HG02970 (cell line): ENCODE results near the gene NRCAM.
"Not testable (repeated sequence)": the region's sequence is repeated elsewhere in the genome, so short reads cannot be mapped to it uniquely, and the experiment has no call there.

ENCODE experiments used
- ATAC-seq: cut with Tn5 transposase; IDR thresholded peaks from one replicate; pipeline ENCODE4 v1.9.1; 2021; ENCODE audit warnings: mild to moderate bottlenecking, moderate library complexity, moderate number of reproducible peaks; ENCODE audit not compliant: unreplicated experiment, low FRiP score

NRCAM gene

GRCh38 chr7:108259447-108259846 is 196.8 kb downstream of the NRCAM start:
- not testable (repeated sequence) for ATAC-seq

DNA sequence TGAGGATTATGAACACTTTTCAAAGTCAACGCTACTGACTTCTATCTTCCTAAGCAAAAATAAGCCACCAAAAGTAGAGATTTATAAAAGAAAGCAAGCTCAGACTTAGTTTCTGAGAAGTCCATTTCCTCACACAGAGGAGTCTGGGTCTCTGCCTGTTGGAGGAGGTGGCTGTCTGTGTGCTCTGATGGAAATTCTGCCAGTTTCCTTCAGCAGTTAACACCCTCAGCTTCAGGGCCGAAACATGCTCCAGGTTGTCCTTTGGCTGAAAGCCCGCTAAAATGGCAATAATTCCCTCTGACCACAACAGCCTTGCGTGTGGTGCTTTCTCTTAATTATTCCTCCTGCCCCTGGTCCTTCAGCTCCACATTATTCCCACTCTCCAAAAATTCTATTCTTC is 198.3 kb downstream of the NRCAM start:
- ATAC-seq: no peak

DNA sequence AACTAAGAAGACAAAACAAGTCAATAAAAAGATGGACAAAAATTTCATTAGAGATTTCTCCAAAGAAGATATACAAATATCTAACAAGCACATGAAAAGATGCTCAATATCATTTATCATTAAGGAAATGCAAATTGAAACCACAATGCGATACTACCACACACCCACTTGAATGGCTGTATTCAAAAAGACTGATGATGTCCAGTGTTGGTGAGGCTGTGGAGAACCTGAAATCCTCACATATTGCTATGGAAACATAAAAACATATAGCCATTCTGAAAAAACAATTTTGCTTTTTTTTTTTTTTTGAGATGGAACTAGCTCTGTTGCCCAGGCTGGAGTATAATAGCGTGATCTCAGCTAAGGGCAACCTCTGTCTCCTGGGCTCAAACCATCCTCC is 202.0 kb downstream of the NRCAM start:
- no peak for ATAC-seq

GRCh38 chr7:108253275-108254044 is 202.8 kb downstream of the NRCAM start:
- no peak for ATAC-seq

DNA sequence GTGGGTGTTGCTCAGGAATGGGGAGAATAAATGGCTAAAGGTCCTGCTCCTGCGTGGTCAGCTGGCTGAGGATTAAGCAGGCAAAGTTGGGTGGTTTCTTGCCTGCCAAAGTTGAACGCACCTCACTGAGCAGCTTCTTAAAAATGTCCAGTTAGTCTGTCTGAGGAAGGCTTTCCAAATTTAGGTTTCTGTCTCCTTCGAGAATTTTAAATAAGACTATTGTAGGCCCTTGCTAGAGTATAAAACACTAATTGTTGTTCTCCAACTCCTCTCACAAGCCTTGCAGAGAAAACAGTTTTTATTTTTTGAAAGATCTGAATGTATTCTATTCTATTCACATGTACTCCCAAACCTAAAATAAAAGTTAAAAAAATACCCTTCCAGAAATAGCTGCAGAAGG is 204.1 kb downstream of the NRCAM start:
- ATAC-seq: no peak

DNA sequence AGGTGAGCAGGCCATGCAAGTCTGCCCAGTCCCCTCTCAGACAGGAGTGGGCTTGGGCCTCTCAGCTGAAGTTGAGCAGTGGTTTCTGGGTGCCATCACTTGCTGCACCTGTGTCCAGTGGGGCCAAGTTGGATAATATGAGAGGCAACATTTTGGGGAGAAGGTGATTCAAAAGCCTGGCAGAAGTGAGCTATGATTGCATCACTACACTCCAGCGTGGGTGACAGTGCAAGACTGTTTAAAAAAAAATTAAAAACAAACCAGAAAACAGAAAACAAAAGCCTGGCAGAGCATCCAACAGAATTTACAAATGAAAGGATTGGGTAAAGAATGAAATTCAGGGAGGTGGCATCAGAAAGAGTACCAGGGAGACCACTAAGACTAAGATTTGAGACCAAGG is 204.5 kb downstream of the NRCAM start:
- ATAC-seq: no peak

- no peak for ATAC-seq
Observed at GRCh38 chr7:108249453-108249852, 206.8 kb downstream of the NRCAM start.

DNA sequence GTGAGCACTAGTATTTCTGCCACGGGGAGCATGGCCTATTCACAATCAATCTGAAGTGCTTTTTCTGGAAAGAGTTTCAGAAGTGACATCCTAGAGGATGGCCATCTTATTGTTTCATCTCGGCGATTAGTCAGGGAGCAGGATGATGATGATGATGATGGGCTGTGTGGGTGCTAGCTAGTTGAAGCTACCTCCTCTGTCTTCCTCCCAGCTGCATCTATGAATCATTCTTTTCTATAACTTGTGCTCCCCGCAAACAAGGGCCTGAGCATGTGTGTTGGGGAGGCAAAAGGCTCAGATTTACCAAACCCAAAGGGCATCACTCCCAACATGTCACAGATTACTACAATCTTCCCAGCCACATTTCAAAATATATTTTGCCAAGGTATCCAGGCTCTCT is 207.4 kb downstream of the NRCAM start:
- ATAC-seq: no peak

GRCh38 chr7:108248418-108248817 is 207.8 kb downstream of the NRCAM start:
- ATAC-seq: no peak

DNA sequence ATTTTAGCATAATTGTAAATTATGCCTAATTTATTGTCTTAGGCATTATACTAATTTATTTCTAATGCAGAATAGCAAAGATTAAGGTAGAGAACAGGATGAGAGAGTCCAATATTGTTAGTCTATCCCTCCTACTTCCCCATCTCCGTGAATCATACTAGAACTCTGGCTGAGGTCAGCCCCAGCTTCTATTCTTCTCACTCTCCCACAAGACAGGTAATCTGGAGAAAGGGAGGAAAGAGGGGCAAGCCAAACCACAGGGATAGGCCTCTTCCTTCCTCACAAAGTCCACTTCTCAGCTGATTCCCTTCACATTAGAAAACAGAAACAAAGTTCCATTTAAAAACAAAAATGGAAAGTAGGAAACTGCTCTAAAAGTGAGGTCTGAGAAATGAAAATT is 208.6 kb downstream of the NRCAM start:
- no peak for ATAC-seq

- no peak for ATAC-seq
Observed at GRCh38 chr7:108246227-108246837, 209.9 kb downstream of the NRCAM start.

DNA sequence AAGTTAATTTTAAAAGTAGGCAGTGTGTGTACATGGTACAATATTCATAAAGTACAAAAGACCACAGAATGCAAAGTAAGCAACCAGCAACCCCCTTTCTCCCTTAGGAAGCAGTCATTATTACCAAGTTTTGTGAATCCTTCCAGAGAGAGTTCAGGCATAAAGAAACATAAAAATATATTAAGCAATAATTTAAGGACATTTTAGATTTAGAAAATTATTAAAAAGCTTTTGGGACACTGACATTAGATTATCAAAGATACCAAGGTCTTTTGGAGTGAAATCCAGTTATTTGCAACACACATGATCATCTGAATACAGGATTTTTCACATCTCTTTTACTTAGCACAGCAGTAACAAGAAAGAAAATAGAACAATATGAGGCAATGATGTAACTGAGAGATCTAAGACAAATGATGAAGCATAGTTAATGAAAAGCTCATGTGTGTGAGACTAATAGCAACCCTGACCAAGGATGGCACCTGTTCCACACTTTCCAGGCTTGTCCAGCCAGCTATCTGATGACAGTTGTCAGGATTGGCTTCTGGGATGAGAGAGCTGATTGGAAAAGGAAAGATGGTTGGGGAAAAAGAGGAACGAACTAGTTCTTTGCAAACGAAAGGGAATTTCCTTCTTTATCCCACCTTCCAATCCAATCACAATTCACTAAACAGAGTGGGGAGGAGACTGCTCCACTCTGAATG is 210.6 kb downstream of the NRCAM start:
- no peak for ATAC-seq

DNA sequence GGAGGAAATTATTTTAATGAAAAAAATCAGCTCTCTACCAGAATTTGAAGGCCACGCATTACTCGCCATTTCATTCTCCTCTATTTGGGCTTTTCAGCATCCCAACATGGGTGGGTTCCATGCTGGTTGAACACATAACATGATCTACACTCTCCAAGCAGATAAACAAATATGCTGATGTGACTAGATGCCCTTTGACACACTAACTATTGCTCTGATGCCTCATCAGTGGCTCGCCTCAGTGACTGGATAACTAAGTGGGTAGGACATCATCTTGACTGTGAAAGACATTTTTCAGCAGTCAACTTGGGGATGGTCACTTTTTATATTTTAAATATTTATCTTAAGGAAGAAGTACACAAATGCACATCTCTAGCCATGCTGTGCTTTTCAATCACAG is 212.1 kb downstream of the NRCAM start:
- no peak for ATAC-seq

GRCh38 chr7:108239501-108240225 is 216.6 kb downstream of the NRCAM start:
- no peak for ATAC-seq

GRCh38 chr7:108236681-108237415 is 219.4 kb downstream of the NRCAM start:
- no peak for ATAC-seq

DNA sequence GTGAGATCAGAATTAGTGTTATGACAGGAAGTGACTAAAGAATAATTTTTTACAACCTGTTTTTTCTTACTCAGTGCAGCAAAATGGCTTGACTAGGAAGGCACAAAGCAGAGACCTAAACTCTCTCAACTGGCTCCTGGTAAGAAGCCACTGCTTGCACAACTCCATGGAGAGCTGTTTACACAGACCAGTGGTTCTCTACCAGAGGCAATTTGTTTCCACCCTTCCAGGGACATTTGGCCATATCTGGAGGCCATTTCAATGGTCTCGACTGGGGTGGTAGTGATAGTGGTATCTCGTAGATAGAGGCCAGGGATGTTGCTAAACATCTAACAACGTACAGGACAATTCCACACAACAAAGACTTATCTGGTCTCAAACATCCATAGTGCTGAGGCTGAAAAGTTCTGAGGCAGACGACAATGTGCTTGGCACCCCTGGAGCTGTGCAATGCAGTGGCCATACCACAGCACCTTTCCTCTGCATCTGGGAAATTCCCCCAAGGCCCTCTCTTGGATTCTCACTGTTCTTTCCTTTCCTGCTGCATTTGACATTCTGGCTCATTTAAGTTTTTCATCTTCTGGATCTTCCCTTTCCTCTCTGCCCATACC is 220.7 kb downstream of the NRCAM start:
- no peak for ATAC-seq

DNA sequence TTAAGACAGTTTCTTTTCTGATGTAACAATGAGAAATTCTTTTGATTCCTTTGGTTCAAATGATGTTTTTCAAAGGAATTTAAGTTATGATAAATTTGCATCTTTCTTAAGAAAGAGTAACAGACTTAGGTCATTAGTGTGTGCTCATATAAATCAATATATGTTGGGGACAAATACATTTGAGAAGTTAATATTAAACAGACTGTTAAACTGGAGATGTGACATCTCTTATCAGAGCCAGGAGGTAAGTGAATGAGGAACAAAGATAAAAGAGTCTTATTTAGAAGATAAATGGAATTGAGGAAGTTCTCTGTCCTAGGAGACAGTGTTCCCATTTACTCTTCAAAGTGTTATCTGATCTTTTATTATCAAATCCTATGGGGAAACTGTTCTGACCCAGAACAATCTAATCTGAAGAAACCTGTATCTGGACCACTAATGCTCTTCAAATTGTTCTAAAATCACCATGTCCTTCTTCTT is 221.2 kb downstream of the NRCAM start:
- no peak for ATAC-seq

DNA sequence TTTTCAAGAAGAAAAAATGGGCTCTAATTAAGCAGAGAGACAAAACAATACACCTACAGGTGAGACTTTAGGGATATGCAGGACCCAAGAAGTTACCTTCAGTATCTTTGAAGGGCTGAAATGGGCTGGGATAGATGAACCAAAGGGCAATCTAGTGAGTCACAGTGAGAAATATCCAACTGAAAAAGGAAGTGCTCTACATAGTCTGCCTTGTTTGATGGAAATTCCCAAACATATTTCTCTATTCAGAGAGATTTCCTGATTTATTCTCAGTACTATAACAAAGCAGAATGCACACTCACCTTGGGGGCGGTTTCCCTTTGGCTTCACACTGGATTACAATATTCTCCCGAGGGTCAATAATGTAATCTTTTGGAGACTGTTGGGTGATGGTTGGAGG is 222.0 kb downstream of the NRCAM start:
- no peak for ATAC-seq

DNA sequence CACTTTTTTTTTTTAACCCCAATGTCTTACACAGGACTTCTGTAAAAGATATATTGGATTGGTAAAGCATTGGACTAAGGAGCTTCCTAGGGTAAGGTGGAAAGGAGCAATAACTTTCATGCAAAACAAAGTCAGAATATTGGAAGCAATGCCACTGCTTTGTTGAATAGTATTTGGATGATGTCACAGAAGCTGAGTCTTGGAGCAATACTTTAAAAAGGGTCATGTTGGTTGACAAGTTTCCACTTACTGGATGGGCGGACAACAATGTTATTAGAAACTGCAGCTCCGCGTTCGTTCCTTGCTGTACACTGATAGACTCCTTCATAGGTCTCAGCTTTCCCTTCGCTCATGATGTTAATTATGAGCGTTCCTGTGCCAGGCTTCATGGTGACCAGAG is 224.2 kb downstream of the NRCAM start:
- no peak for ATAC-seq

GRCh38 chr7:108231221-108231620 is 225.0 kb downstream of the NRCAM start:
- no peak for ATAC-seq
